Panc1 (cell line): ENCODE data around the gene AADAC. TPM values are rescaled to one million over a fixed set of nuclear protein-coding genes. Genes with fewer than 3 reads are reported as not detected.
A peak's percentile ranks its signal among the peaks of the same experiment; 100 is the strongest.

Experiments used
- ATAC-seq: fragments of 200-7000 bp; cut with Tn5 transposase; 2 replicates; pipeline ENCODE4 v1.9.1; 2020; ENCODE audit warnings: mild to moderate bottlenecking, moderate library complexity
- BruUV-seq: library from RNA; stranded (reverse); fragments of 400-500 nt; replicated peaks from 2 replicates; lab custom pipeline; 2021; lab: Mats Ljungman, UMichigan
- CTCF ChIA-PET: fragments of 300-600 bp; sonication (Branson Sonifier 250); formaldehyde crosslinking; loops from one replicate; lab custom pipeline; 2022; ENCODE audit warnings: antibody characterized with exemption; lab: Charles Lee
- POLR2A ChIA-PET: fragments of 300-600 bp; sonication (Branson Sonifier 250); formaldehyde crosslinking; loops from one replicate; lab custom pipeline; 2022; ENCODE audit warnings: antibody characterized with exemption; lab: Charles Lee
- DNase-seq: peaks from one replicate; pipeline ENCODE4 v3.0.0-alpha.2; 2010; ENCODE audit warnings: low read depth, low spot score
- H3K27ac ChIP-seq: 2 replicates; pipeline ENCODE4 v1.5.1; 2011; ENCODE audit warnings: mild to moderate bottlenecking, low read length, inconsistent platforms
- H3K27me3 ChIP-seq: fragments of 200-500 bp; sonication (Bioruptor generic); 2 replicates; pipeline ENCODE4 v1.6.0; 2014; ENCODE audit warnings: low read length, inconsistent platforms; ENCODE audit not compliant: control insufficient read depth, insufficient read depth
- H3K36me3 ChIP-seq: fragments of 200-500 bp; sonication (Bioruptor generic); 2 replicates; pipeline ENCODE4 v1.5.1; 2014; ENCODE audit warnings: inconsistent platforms, mild to moderate bottlenecking, low read length, moderate library complexity; ENCODE audit not compliant: control insufficient read depth, insufficient read depth
- H3K4me1 ChIP-seq: 2 replicates; pipeline ENCODE4 v1.5.1; 2011; ENCODE audit warnings: inconsistent platforms, mild to moderate bottlenecking, low read length, moderate library complexity; ENCODE audit not compliant: control insufficient read depth, insufficient read depth
- H3K4me3 ChIP-seq, 2 experiments: 2 replicates each; pipeline ENCODE4 v1.5.1; 2011 to 2012; ENCODE audit warnings: low read depth in 2 of 2, low read length in 2 of 2, mild to moderate bottlenecking in 2 of 2, inconsistent platforms in 1 of 2, moderate library complexity in 1 of 2
- H3K9me3 ChIP-seq: fragments of 200-500 bp; sonication (Bioruptor generic); 2 replicates; pipeline ENCODE4 v1.5.1; 2014; ENCODE audit warnings: low read depth, mild to moderate bottlenecking, inconsistent platforms, low read length, moderate library complexity; ENCODE audit not compliant: control insufficient read depth, insufficient read depth
- POLR2AphosphoS5 ChIP-seq: IDR thresholded peaks from 2 replicates; pipeline ENCODE4 v1.6.1; 2012; ENCODE audit warnings: mild to moderate bottlenecking, low read depth, low read length, moderate library complexity
- SIN3A ChIP-seq: IDR thresholded peaks from 2 replicates; pipeline ENCODE4 v1.6.1; 2012; ENCODE audit warnings: low read depth, mild to moderate bottlenecking, low read length, moderate library complexity, borderline replicate concordance; ENCODE audit not compliant: insufficient read depth
- TCF7L2 ChIP-seq: IDR thresholded peaks from 2 replicates; pipeline ENCODE4 v1.6.1; 2011; ENCODE audit warnings: mild to moderate bottlenecking, low read depth, low read length, inconsistent platforms
- in situ Hi-C: cut with HindIII; loops from 2 replicates; pipeline ENCODE4 v1.10.0; 2016; ENCODE audit warnings: low sequenced_read_pairs, low pct_unique_long_range_greater_than_20kb
- intact Hi-C: fragments of 100-400 bp; cut with micrococcal nuclease; formaldehyde crosslinking; loops from one replicate; pipeline ENCODE4 v1.10.0; 2022; ENCODE audit not compliant: unreplicated experiment
- total RNA-seq: library from RNA; stranded (reverse); gene quantifications from one replicate; pipeline ENCODE4 v1.2.1, GENCODE V29; 2021; ENCODE audit not compliant: unreplicated experiment
- TF ChIP-seq, protein P1 (sequence below): fragments of 450-650 bp; IDR thresholded peaks from 2 replicates; pipeline ENCODE4 v1.5.1; 2017; ENCODE audit warnings: mild to moderate bottlenecking
- TF ChIP-seq, protein P2 (sequence below), 2 experiments: IDR thresholded peaks; 2 replicates each; pipeline ENCODE4 v1.6.1; 2011 to 2012; ENCODE audit warnings: low read depth in 2 of 2, control low read depth in 1 of 2, low read length in 1 of 2, mild to moderate bottlenecking in 1 of 2, moderate library complexity in 1 of 2; ENCODE audit not compliant: insufficient read depth in 1 of 2

AADAC gene
- total RNA-seq, 1 experiment from 2014 or later = 0.26 TPM

GRCh38 chr3:151796105-151796680, 17.7 kb upstream of the AADAC start:
- ChIA-PET CTCF (no interaction called here), POLR2A (no interaction called here)
- ATAC-seq = no peak
- no peak overlapping the region for H3K4me3 ChIP-seq
- intact Hi-C loops (no loop called here), in situ Hi-C loops (no loop called here)
- no peaks in the 10 kb centered on the region for H3K4me1 ChIP-seq
- DNase-seq = no peak
- H3K27me3 ChIP-seq = no peaks in the 10 kb centered on the region
- no peaks in the 10 kb centered on the region for H3K36me3 ChIP-seq
- no peak overlapping the region for H3K27ac ChIP-seq
- no peak for TF ChIP-seq TCF7L2
- TF ChIP-seq, protein P1, sequence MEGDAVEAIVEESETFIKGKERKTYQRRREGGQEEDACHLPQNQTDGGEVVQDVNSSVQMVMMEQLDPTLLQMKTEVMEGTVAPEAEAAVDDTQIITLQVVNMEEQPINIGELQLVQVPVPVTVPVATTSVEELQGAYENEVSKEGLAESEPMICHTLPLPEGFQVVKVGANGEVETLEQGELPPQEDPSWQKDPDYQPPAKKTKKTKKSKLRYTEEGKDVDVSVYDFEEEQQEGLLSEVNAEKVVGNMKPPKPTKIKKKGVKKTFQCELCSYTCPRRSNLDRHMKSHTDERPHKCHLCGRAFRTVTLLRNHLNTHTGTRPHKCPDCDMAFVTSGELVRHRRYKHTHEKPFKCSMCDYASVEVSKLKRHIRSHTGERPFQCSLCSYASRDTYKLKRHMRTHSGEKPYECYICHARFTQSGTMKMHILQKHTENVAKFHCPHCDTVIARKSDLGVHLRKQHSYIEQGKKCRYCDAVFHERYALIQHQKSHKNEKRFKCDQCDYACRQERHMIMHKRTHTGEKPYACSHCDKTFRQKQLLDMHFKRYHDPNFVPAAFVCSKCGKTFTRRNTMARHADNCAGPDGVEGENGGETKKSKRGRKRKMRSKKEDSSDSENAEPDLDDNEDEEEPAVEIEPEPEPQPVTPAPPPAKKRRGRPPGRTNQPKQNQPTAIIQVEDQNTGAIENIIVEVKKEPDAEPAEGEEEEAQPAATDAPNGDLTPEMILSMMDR = no peak
- TF ChIP-seq, protein P2, sequence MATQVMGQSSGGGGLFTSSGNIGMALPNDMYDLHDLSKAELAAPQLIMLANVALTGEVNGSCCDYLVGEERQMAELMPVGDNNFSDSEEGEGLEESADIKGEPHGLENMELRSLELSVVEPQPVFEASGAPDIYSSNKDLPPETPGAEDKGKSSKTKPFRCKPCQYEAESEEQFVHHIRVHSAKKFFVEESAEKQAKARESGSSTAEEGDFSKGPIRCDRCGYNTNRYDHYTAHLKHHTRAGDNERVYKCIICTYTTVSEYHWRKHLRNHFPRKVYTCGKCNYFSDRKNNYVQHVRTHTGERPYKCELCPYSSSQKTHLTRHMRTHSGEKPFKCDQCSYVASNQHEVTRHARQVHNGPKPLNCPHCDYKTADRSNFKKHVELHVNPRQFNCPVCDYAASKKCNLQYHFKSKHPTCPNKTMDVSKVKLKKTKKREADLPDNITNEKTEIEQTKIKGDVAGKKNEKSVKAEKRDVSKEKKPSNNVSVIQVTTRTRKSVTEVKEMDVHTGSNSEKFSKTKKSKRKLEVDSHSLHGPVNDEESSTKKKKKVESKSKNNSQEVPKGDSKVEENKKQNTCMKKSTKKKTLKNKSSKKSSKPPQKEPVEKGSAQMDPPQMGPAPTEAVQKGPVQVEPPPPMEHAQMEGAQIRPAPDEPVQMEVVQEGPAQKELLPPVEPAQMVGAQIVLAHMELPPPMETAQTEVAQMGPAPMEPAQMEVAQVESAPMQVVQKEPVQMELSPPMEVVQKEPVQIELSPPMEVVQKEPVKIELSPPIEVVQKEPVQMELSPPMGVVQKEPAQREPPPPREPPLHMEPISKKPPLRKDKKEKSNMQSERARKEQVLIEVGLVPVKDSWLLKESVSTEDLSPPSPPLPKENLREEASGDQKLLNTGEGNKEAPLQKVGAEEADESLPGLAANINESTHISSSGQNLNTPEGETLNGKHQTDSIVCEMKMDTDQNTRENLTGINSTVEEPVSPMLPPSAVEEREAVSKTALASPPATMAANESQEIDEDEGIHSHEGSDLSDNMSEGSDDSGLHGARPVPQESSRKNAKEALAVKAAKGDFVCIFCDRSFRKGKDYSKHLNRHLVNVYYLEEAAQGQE (IDR thresholded peaks at IDR 0.05; ENCODE audit: insufficient read depth in 1 of 2, low read depth in 2 of 2, low read length in 1 of 2) = no peak
- TF ChIP-seq SIN3A = no peak
- no peak for TF ChIP-seq POLR2AphosphoS5
- no TSS peak for BruUV-seq
- no peaks in the 10 kb centered on the region for H3K9me3 ChIP-seq

GRCh38 chr3:151798466-151798865, 15.4 kb upstream of the AADAC start:
- H3K36me3 ChIP-seq = no peaks in the 10 kb centered on the region
- H3K4me3 ChIP-seq = no peak overlapping the region
- H3K27me3 ChIP-seq = no peaks in the 10 kb centered on the region
- ChIA-PET POLR2A (no interaction called here), CTCF (no interaction called here)
- H3K27ac ChIP-seq = no peak overlapping the region
- no peak for TF ChIP-seq TCF7L2
- TF ChIP-seq POLR2AphosphoS5 = no peak
- in situ Hi-C loops (no loop called here), intact Hi-C loops (no loop called here)
- no peaks in the 10 kb centered on the region for H3K4me1 ChIP-seq
- DNase-seq (no peak), ATAC-seq (no peak)
- BruUV-seq = no TSS peak
- H3K9me3 ChIP-seq = no peaks in the 10 kb centered on the region

DNA sequence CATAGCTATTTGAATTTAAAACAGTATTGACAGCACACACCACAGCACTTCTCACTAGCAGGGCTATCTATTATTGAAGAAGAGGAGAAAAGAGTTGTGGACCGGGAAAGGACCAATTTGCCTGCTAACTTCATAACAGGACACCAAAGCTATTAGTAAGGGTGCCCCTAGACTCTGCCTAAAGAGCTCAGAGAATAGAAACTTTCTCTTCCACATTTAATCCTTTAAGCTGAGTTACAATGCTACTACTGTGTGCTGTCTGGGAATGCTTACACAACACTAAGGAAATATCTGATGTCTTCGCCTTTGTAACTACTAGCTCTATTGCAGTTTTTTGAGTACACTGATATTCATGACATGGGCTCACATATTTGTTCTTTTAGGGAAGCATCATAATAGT, 13.5 kb upstream of the AADAC start:
- H3K27ac ChIP-seq = no peak overlapping the region
- intact Hi-C loops = no loop called here
- BruUV-seq = no TSS peak
- CTCF ChIA-PET = interaction anchor here (0.6 kb wide), 1 partner anchor 10 kb away, joined by 3 read pairs; no protein-coding TSS in a partner anchor
- no peaks in the 10 kb centered on the region for H3K36me3 ChIP-seq
- TF ChIP-seq, protein P2 (IDR thresholded peaks at IDR 0.05; ENCODE audit: insufficient read depth in 1 of 2, low read depth in 2 of 2, low read length in 1 of 2) = no peak
- TF ChIP-seq TCF7L2 (no peak), SIN3A (no peak), POLR2AphosphoS5 (no peak)
- TF ChIP-seq, protein P1 = no peak
- in situ Hi-C loops = no loop called here
- H3K4me3 ChIP-seq = no peak overlapping the region
- no peaks in the 10 kb centered on the region for H3K4me1 ChIP-seq
- DNase-seq (no peak), ATAC-seq (peak; percentile 38; the same call in 1 of the 2 replicates)
- no peaks in the 10 kb centered on the region for H3K9me3 ChIP-seq
- no peaks in the 10 kb centered on the region for H3K27me3 ChIP-seq
- POLR2A ChIA-PET = no interaction called here
